Ovary (tissue), 3 donors: Measurements from ENCODE around the gene CEACAM4.

Experiments
- CTCF ChIP-seq, 3 donors: fragments of 450-650 bp in 2 of 3; fragments of 200-600 bp in 1 of 3; IDR thresholded peaks; one replicate each; pipeline versions ENCODE4 v1.5.1 to v1.8.0; 2016 to 2022; ENCODE audit warnings: antibody characterized with exemption in 3 of 3, mild to moderate bottlenecking in 1 of 3
- EP300 ChIP-seq: sonication (generic); formaldehyde crosslinking; IDR thresholded peaks from one replicate; pipeline ENCODE4 v1.6.1; 2017; ENCODE audit warnings: antibody characterized with exemption
- donor health status: DM: no; HTN: no; CAD: no.

GRCh38 chr19:41588497-41589209, 38.2 kb downstream of the CEACAM4 start:
- TF ChIP-seq CTCF (IDR thresholded peaks at IDR 0.05) (no peak), EP300 (no peak)
